ENCODE measurements around the gene ODAD2. TPM values are rescaled to one million over a fixed set of nuclear protein-coding genes. Genes with fewer than 3 reads are reported as not detected.

ODAD2 gene
- total RNA-seq, 1 donor = 0.72 TPM

DNA sequence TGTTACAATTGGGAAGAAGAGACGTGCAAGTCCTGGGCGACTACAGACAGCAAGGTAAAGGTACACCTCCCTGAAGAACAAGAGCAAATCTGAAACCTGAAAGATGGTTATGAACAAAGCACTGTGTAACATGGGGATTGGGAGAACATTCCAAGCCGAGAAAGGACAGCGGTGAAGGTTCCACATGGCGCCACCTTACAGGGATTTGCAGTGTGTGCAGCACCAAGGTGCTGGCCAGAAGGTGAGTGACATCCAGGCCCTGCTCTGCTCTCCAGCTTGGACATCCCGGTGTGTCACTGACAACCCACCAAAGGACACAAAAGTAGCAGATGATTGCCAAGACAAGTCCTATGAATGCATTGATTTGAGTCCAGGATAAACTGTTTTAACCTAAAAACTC, 165.1 kb downstream of the ODAD2 start:
- no peak overlapping the region for H2AFZ ChIP-seq (ENCODE audit: low read length)
- no peak overlapping the region for H3K4me2 ChIP-seq (ENCODE audit: insufficient read depth, low read length)
- H3K9me3 ChIP-seq (ENCODE audit: low read depth, low read length) = no peaks in the 10 kb centered on the region
- no peaks in the 10 kb centered on the region for H3K4me1 ChIP-seq (ENCODE audit: insufficient read depth, low read length)
- H3K4me3 ChIP-seq (ENCODE audit: insufficient read depth, low read length) = no peak overlapping the region
- H3K27me3 ChIP-seq (ENCODE audit: insufficient read depth, low read length) = peaks cover 12% of the 10 kb centered on the region
- DNase-seq (ENCODE audit: insufficient read length, low spot score, missing footprints) = no peak
- no peak overlapping the region for H3K27ac ChIP-seq (ENCODE audit: low read depth, low read length)
- no peaks in the 10 kb centered on the region for H4K20me1 ChIP-seq (ENCODE audit: insufficient read depth, low read length)
- TF ChIP-seq CTCF (IDR thresholded peaks at IDR 0.05; ENCODE audit: extremely low read depth, low read depth, low read length) = no peak
- no peaks in the 10 kb centered on the region for H3K79me2 ChIP-seq (ENCODE audit: insufficient read depth, low read length)
- H3K36me3 ChIP-seq (ENCODE audit: insufficient read depth, low read length) = no peaks in the 10 kb centered on the region

GRCh38 chr10:27832826-27833225, 166.1 kb downstream of the ODAD2 start:
- Histone ChIP-seq H4K20me1 (ENCODE audit: insufficient read depth, low read length) (no peaks in the 10 kb centered on the region), H3K4me3 (ENCODE audit: insufficient read depth, low read length) (no peak overlapping the region)

GRCh38 chr10:27826369-27826768, 172.5 kb downstream of the ODAD2 start:
- Histone ChIP-seq H3K4me1 (ENCODE audit: insufficient read depth, low read length) (no peaks in the 10 kb centered on the region), H4K20me1 (ENCODE audit: insufficient read depth, low read length) (no peaks in the 10 kb centered on the region), H3K4me3 (ENCODE audit: insufficient read depth, low read length) (no peak overlapping the region), H2AFZ (ENCODE audit: low read length) (no peak overlapping the region), H3K79me2 (ENCODE audit: insufficient read depth, low read length) (no peaks in the 10 kb centered on the region), H3K27ac (ENCODE audit: low read depth, low read length) (no peak overlapping the region), H3K36me3 (ENCODE audit: insufficient read depth, low read length) (no peaks in the 10 kb centered on the region), H3K9me3 (ENCODE audit: low read depth, low read length) (no peaks in the 10 kb centered on the region), H3K4me2 (ENCODE audit: insufficient read depth, low read length) (no peak overlapping the region), H3K27me3 (ENCODE audit: insufficient read depth, low read length) (peaks cover 3% of the 10 kb centered on the region)
- no peak for DNase-seq (ENCODE audit: insufficient read length, low spot score, missing footprints)
- TF ChIP-seq CTCF (IDR thresholded peaks at IDR 0.05; ENCODE audit: extremely low read depth, low read depth, low read length) = no peak

More at GRCh38 chr10:27832826-27833225, 166.1 kb downstream of the ODAD2 start:
- no peaks in the 10 kb centered on the region for H3K79me2 ChIP-seq (ENCODE audit: insufficient read depth, low read length)
- no peak for TF ChIP-seq CTCF (IDR thresholded peaks at IDR 0.05; ENCODE audit: extremely low read depth, low read depth, low read length)
- DNase-seq (ENCODE audit: insufficient read length, low spot score, missing footprints) = no peak
- no peaks in the 10 kb centered on the region for H3K36me3 ChIP-seq (ENCODE audit: insufficient read depth, low read length)
- peaks cover 9% of the 10 kb centered on the region for H3K27me3 ChIP-seq (ENCODE audit: insufficient read depth, low read length)
- no peaks in the 10 kb centered on the region for H3K4me1 ChIP-seq (ENCODE audit: insufficient read depth, low read length)
- H3K9me3 ChIP-seq (ENCODE audit: low read depth, low read length) = no peaks in the 10 kb centered on the region
- no peak overlapping the region for H3K4me2 ChIP-seq (ENCODE audit: insufficient read depth, low read length)
- no peak overlapping the region for H3K27ac ChIP-seq (ENCODE audit: low read depth, low read length)
- no peak overlapping the region for H2AFZ ChIP-seq (ENCODE audit: low read length)

DNA sequence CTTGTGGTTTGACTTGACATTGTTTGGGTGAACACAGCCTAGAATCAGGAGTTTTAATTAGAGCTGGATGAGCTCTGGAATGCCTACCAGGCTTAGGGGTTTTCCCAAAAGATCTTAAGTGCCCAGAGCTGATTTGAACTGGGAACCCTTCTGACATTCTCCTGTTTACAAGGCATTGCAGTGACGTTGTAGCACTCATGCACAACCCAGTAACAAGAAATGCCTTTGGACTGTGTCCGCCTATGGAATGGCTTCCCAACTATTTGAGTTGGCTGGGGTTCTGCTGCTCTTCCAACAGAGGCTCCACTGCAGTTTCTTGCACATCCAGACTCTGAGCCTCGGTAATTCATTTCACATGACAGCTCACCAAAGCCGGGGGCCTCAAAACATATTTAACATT, 176.6 kb downstream of the ODAD2 start:
- H3K27me3 ChIP-seq (ENCODE audit: insufficient read depth, low read length) = no peaks in the 10 kb centered on the region
- H3K4me3 ChIP-seq (ENCODE audit: insufficient read depth, low read length) = no peak overlapping the region
- no peak for DNase-seq (ENCODE audit: insufficient read length, low spot score, missing footprints)
- H2AFZ ChIP-seq (ENCODE audit: low read length) = no peak overlapping the region
- H3K9me3 ChIP-seq (ENCODE audit: low read depth, low read length) = no peaks in the 10 kb centered on the region
- H3K4me1 ChIP-seq (ENCODE audit: insufficient read depth, low read length) = no peaks in the 10 kb centered on the region
- H3K79me2 ChIP-seq (ENCODE audit: insufficient read depth, low read length) = no peaks in the 10 kb centered on the region
- H3K27ac ChIP-seq (ENCODE audit: low read depth, low read length) = no peak overlapping the region
- H3K4me2 ChIP-seq (ENCODE audit: insufficient read depth, low read length) = no peak overlapping the region
- no peaks in the 10 kb centered on the region for H4K20me1 ChIP-seq (ENCODE audit: insufficient read depth, low read length)
- H3K36me3 ChIP-seq (ENCODE audit: insufficient read depth, low read length) = no peaks in the 10 kb centered on the region
- no peak for TF ChIP-seq CTCF (IDR thresholded peaks at IDR 0.05; ENCODE audit: extremely low read depth, low read depth, low read length)
